SK-N-SH (cell line): Measurements from ENCODE around the gene WDR35. TPM values are rescaled to one million over a fixed set of nuclear protein-coding genes. Genes with fewer than 3 reads are reported as not detected.
A peak's percentile ranks its signal among the peaks of the same experiment; 100 is the strongest.

Experiments
- CTCF ChIA-PET: fragments of 300-600, 350-600 bp; formaldehyde crosslinking; extraction: SDS; loops from one replicate; lab custom pipeline; 2021; lab: Yijun Ruan, JAX
- POLR2A ChIA-PET: fragments of 350-600 bp; sonication (Branson Sonifier 250); formaldehyde crosslinking; extraction: SDS; loops from one replicate; lab custom pipeline; 2020; ENCODE audit warnings: antibody characterized with exemption, inconsistent platforms; lab: Yijun Ruan, JAX
- DNase-seq: peaks from one replicate; pipeline ENCODE4 v3.0.0; 2012
- H2AFZ ChIP-seq: fragments of 200-600 bp; sonication (generic); 2 replicates; pipeline ENCODE4 v1.8.1; 2016; ENCODE audit warnings: antibody characterized with exemption, mild to moderate bottlenecking, low read depth
- H3F3A ChIP-seq: fragments of 200-600 bp; sonication (generic); replicated peaks from 2 replicates; pipeline ENCODE3; 2016; ENCODE audit warnings: antibody characterized with exemption, mild to moderate bottlenecking; ENCODE audit not compliant: insufficient read depth
- H3K27ac ChIP-seq, 2 experiments: fragments of 200-500 bp in 1 of 2; fragments of 200-600 bp in 1 of 2; sonication (Bioruptor generic) in 1 of 2; sonication (generic), shearing (Covaris generic) in 1 of 2; 2 replicates each; pipeline versions ENCODE4 v1.5.1 to v1.6.1; 2014 to 2016; ENCODE audit warnings: low read depth in 2 of 2, inconsistent platforms in 1 of 2, low read length in 1 of 2, mild to moderate bottlenecking in 1 of 2, mixed read lengths in 1 of 2
- H3K27me3 ChIP-seq: fragments of 200-600 bp; sonication (generic), shearing (Covaris generic); 2 replicates; pipeline ENCODE4 v1.6.1; 2016; ENCODE audit warnings: mixed run types; ENCODE audit not compliant: insufficient read depth
- H3K36me3 ChIP-seq, 2 experiments: fragments of 200-500 bp in 1 of 2; fragments of 200-600 bp in 1 of 2; sonication (Bioruptor generic) in 1 of 2; sonication (generic) in 1 of 2; replicated peaks in 1 of 2; 2 replicates each; pipeline versions ENCODE3 to v1.5.1; 2014 to 2016; ENCODE audit warnings: low read length in 1 of 2, mild to moderate bottlenecking in 1 of 2; ENCODE audit not compliant: insufficient read depth in 2 of 2, control insufficient read depth in 1 of 2
- H3K4me1 ChIP-seq, 2 experiments: fragments of 200-500 bp in 1 of 2; fragments of 200-600 bp in 1 of 2; sonication (Bioruptor generic) in 1 of 2; sonication (generic), shearing (Covaris generic) in 1 of 2; 2 replicates each; pipeline versions ENCODE4 v1.5.1 to v1.6.1; 2014 to 2016; ENCODE audit warnings: low read depth in 1 of 2, low read length in 1 of 2, mixed run types in 1 of 2; ENCODE audit not compliant: insufficient read depth in 2 of 2, control insufficient read depth in 1 of 2
- H3K4me2 ChIP-seq: fragments of 200-600 bp; sonication (generic), shearing (Covaris generic); 2 replicates; pipeline ENCODE4 v1.6.1; 2017; ENCODE audit warnings: mixed run types
- H3K4me3 ChIP-seq, 2 experiments: fragments of 200-500 bp in 1 of 2; fragments of 200-600 bp in 1 of 2; sonication (Bioruptor generic) in 1 of 2; sonication (generic), shearing (Covaris generic) in 1 of 2; 2 replicates each; pipeline versions ENCODE4 v1.5.1 to v1.8.1; 2014 to 2016; ENCODE audit warnings: low read depth in 2 of 2, inconsistent platforms in 1 of 2, low read length in 1 of 2, mild to moderate bottlenecking in 1 of 2, mixed read lengths in 1 of 2, moderate library complexity in 1 of 2
- H3K79me2 ChIP-seq: fragments of 200-600 bp; sonication (generic); 2 replicates; pipeline ENCODE4 v1.8.1; 2017; ENCODE audit warnings: mild to moderate bottlenecking; ENCODE audit not compliant: insufficient read depth
- H3K9ac ChIP-seq: fragments of 200-600 bp; sonication (generic); 2 replicates; pipeline ENCODE4 v1.6.1; 2017; ENCODE audit warnings: mixed run types
- H3K9me2 ChIP-seq: fragments of 200-600 bp; sonication (generic); 2 replicates; pipeline ENCODE4 v1.6.1; 2017; ENCODE audit warnings: mixed run types
- H3K9me3 ChIP-seq: fragments of 200-600 bp; sonication (generic); 2 replicates; pipeline ENCODE4 v1.6.1; 2017; ENCODE audit warnings: mixed run types, mild to moderate bottlenecking, moderate library complexity
- H4K20me1 ChIP-seq: fragments of 200-600 bp; sonication (generic); 2 replicates; pipeline ENCODE4 v1.6.1; 2017; ENCODE audit warnings: mild to moderate bottlenecking, mixed run types; ENCODE audit not compliant: insufficient read depth
- CHD2 ChIP-seq: fragments of 150-350 bp; IDR thresholded peaks from 2 replicates; pipeline ENCODE4 v1.6.1; 2018; ENCODE audit warnings: low read length; ENCODE audit not compliant: partially characterized antibody
- CTCF ChIP-seq: fragments of 200-600 bp; sonication (generic); IDR thresholded peaks from 2 replicates; pipeline ENCODE4 v1.6.1; 2017; ENCODE audit warnings: antibody characterized with exemption, mild to moderate bottlenecking, moderate library complexity
- FOXJ3 ChIP-seq: sonication (generic); formaldehyde crosslinking; IDR thresholded peaks from 2 replicates; pipeline ENCODE4 v1.5.1; 2020; ENCODE audit warnings: mild to moderate bottlenecking, missing genetic modification reagents
- FOXM1 ChIP-seq: IDR thresholded peaks from 2 replicates; pipeline ENCODE4 v1.4.0; 2012; ENCODE audit warnings: low read depth, mild to moderate bottlenecking
- JUND ChIP-seq: IDR thresholded peaks from 2 replicates; pipeline ENCODE4 v1.4.0; 2012
- MAX ChIP-seq: IDR thresholded peaks from 2 replicates; pipeline ENCODE4 v1.4.0; 2012; ENCODE audit warnings: low read depth
- MEF2A ChIP-seq: IDR thresholded peaks from 2 replicates; pipeline ENCODE4 v1.4.0; 2012; ENCODE audit warnings: low read depth, borderline replicate concordance
- NFIC ChIP-seq: IDR thresholded peaks from 2 replicates; pipeline ENCODE4 v1.4.0; 2012; ENCODE audit warnings: borderline replicate concordance
- NRF1 ChIP-seq: IDR thresholded peaks from 2 replicates; pipeline ENCODE4 v1.6.1; 2012; ENCODE audit warnings: low read depth, mild to moderate bottlenecking, low read length
- RAD21 ChIP-seq: IDR thresholded peaks from 2 replicates; pipeline ENCODE4 v1.6.1; 2012; ENCODE audit warnings: mild to moderate bottlenecking, low read length
- RCOR1 ChIP-seq: fragments of 150-350 bp; IDR thresholded peaks from 2 replicates; pipeline ENCODE4 v1.6.1; 2017; ENCODE audit warnings: antibody characterized with exemption, low read length
- REST ChIP-seq: IDR thresholded peaks from 2 replicates; pipeline ENCODE4 v1.6.1; 2012; ENCODE audit warnings: mild to moderate bottlenecking, low read depth, low read length, moderate library complexity
- SMC3 ChIP-seq: IDR thresholded peaks from 2 replicates; pipeline ENCODE4 v1.6.1; 2012; ENCODE audit warnings: low read depth, low read length, improper control_type of control experiment
- TCF12 ChIP-seq: IDR thresholded peaks from 2 replicates; pipeline ENCODE4 v1.4.0; 2012
- WGBS: methylation state at CpG from one replicate; pipeline ENCODE4 v1.1.6; 2017; ENCODE audit warnings: low lambda C conversion rate; 5-methylcytosine and 5-hydroxymethylcytosine counted together
- polyA plus RNA-seq, 3 experiments: library from polyadenylated mRNA; depleted of rRNA; stranded (reverse); fragments of >200 nt; gene quantifications; 2 replicates each; pipeline ENCODE4 v1.2.3, GENCODE V29; 2012

Gene WDR35
- polyA plus RNA-seq, 1 of the 3 experiments (the other 2 are of a cell fraction): 8.6 TPM

GRCh38 chr2:19865151-19865550, 124.8 kb downstream of the WDR35 start:
- Histone ChIP-seq H2AFZ (no peak overlapping the region), H3K27me3 (peaks cover 8% of the 10 kb centered on the region; the same call in 1 of the 2 replicates), H3K9me3 (no peaks in the 10 kb centered on the region), H3K79me2 (no peaks in the 10 kb centered on the region), H4K20me1 (no peaks in the 10 kb centered on the region), H3K4me1 (peaks cover 0 to 4% of the 10 kb centered on the region in 2 experiments; a peak in 1 of 4 replicates), H3K27ac (no peak overlapping the region), H3K9ac (no peak overlapping the region), H3K4me3 (no peak overlapping the region), H3F3A (no peaks in the 10 kb centered on the region), H3K4me2 (no peak overlapping the region), H3K36me3 (no peaks in the 10 kb centered on the region), H3K9me2 (no peaks in the 10 kb centered on the region)
- ChIA-PET POLR2A (interaction anchor here (1.1 kb wide), 1 partner anchor 1344 kb away, joined by 4 read pairs; no protein-coding TSS in a partner anchor), CTCF (interaction anchor here (0.5 to 3.6 kb wide), 10 partner anchors 9 to 1345 kb away, joined by 3 to 55 read pairs (median 11); partner anchors contain the start of gene OSR1)
- no peak for TF ChIP-seq NFIC
- TF ChIP-seq REST: no peak
- TF ChIP-seq CHD2: no peak
- TF ChIP-seq TCF12: no peak
- TF ChIP-seq MAX: no peak
- no peak for TF ChIP-seq CTCF
- no peak for TF ChIP-seq MEF2A
- peak; percentile 42 for DNase-seq
- WGBS: 30% methylated on average over 2 of the region's 2 CpGs

GRCh38 chr2:19864381-19864780, 125.5 kb downstream of the WDR35 start:
- Histone ChIP-seq H3F3A (no peaks in the 10 kb centered on the region), H3K79me2 (no peaks in the 10 kb centered on the region), H3K4me2 (no peak overlapping the region), H3K27me3 (peaks cover 8% of the 10 kb centered on the region; the same call in 1 of the 2 replicates), H3K9ac (no peak overlapping the region), H3K4me3 (no peak overlapping the region), H4K20me1 (no peaks in the 10 kb centered on the region), H3K9me2 (no peaks in the 10 kb centered on the region), H3K27ac (no peak overlapping the region), H3K9me3 (no peaks in the 10 kb centered on the region), H3K4me1 (peaks cover 0 to 4% of the 10 kb centered on the region in 2 experiments; a peak in 1 of 4 replicates), H2AFZ (no peak overlapping the region), H3K36me3 (no peaks in the 10 kb centered on the region)
- DNase-seq: no peak
- ChIA-PET POLR2A (no interaction called here), CTCF (interaction anchor here (0.5 to 3.6 kb wide), 23 partner anchors 9 to 1439 kb away, joined by 3 to 55 read pairs (median 5); partner anchors contain the start of gene OSR1)
- WGBS: 58% methylated on average over 9 of the region's 11 CpGs
- TF ChIP-seq NRF1 (no peak), FOXM1 (no peak), RCOR1 (no peak), JUND (no peak), CHD2 (no peak), RAD21 (no peak), FOXJ3 (CRISPR knock-in tag) (no peak), SMC3 (no peak)
